Thyroid gland (tissue), 4 donors: ENCODE results near the gene ABL2. TPM values are rescaled to one million over a fixed set of nuclear protein-coding genes. Genes with fewer than 3 reads are reported as not detected.

Source experiments
- DNase-seq, 2 donors: peaks; one replicate each; pipeline ENCODE4 v3.0.0-alpha.2; 2019
- H3K27ac ChIP-seq, 3 donors: fragments of 200-600 bp; sonication (generic); 1 replicate in 2 of 3; 2 replicates in 1 of 3; pipeline ENCODE4 v1.5.1; 2016 to 2019; ENCODE audit warnings: mild to moderate bottlenecking in 1 of 3, moderate library complexity in 1 of 3
- H3K27me3 ChIP-seq: fragments of 200-600 bp; sonication (generic); one replicate; pipeline ENCODE4 v1.5.1; 2019
- H3K36me3 ChIP-seq, 2 donors: fragments of 200-600 bp; sonication (generic); one replicate each; pipeline ENCODE4 v1.5.1; 2016 to 2019
- H3K4me1 ChIP-seq, 2 donors: fragments of 200-600 bp; sonication (generic); one replicate each; pipeline ENCODE4 v1.5.1; 2017 to 2019
- H3K4me3 ChIP-seq, 3 donors: fragments of 200-600 bp; sonication (generic); replicated peaks in 1 of 3; 1 replicate in 2 of 3; 2 replicates in 1 of 3; pipeline ENCODE4 v1.5.1; 2016; ENCODE audit warnings: mild to moderate bottlenecking in 1 of 3
- H3K9me3 ChIP-seq: fragments of 200-600 bp; sonication (generic); one replicate; pipeline ENCODE4 v1.5.1; 2017
- CTCF ChIP-seq, 6 experiments: fragments of 200-600 bp in 3 of 6; fragments of 450-650 bp in 3 of 6; sonication (generic) in 3 of 6; IDR thresholded peaks; one replicate each; pipeline ENCODE4 v1.5.1; 2016 to 2019; ENCODE audit warnings: antibody characterized with exemption in 6 of 6, mild to moderate bottlenecking in 2 of 6, inconsistent platforms in 1 of 6, moderate library complexity in 1 of 6
- POLR2A ChIP-seq, 2 donors: fragments of 450-650 bp; IDR thresholded peaks; one replicate each; pipeline ENCODE4 v1.6.1; 2017; ENCODE audit warnings: antibody characterized with exemption in 2 of 2, mild to moderate bottlenecking in 2 of 2, moderate library complexity in 1 of 2
- WGBS, 2 donors: methylation state at CpG; one replicate each; pipeline ENCODE4 v1.1.5; 2017; 5-methylcytosine and 5-hydroxymethylcytosine counted together
- intact Hi-C: fragments of 100-400 bp; cut with DNase I; formaldehyde crosslinking; loops from one replicate; pipeline ENCODE4 v1.15.1; 2023
- total RNA-seq, 4 donors: library from RNA; depleted of rRNA; stranded (reverse); fragments of >200 nt; gene quantifications; one replicate each; pipeline ENCODE4 v1.2.3, GENCODE V29; 2016

ABL2 gene
- total RNA-seq, 4 donors from 2014 or later, result 11.8 to 21.2 (median 18.9) TPM

- WGBS, 2 donors, result 78 to 86% methylated on average over 6 of the region's 6 CpGs
- Histone ChIP-seq H3K4me3 (no peak overlapping the region), H3K27me3 (no peaks in the 10 kb centered on the region), H3K4me1 (peaks cover 0 to 14% of the 10 kb centered on the region in 2 donors), H3K27ac (no peak overlapping the region), H3K36me3 (no peaks in the 10 kb centered on the region), H3K9me3 (no peaks in the 10 kb centered on the region)
- TF ChIP-seq CTCF (IDR thresholded peaks at IDR 0.05), result no peak
- intact Hi-C loops, result no loop called here
- DNase-seq, result no peak
These were observed 76.3 kb downstream of the ABL2 start for GRCh38 chr1:179153217-179153616.

- Histone ChIP-seq H3K36me3 (no peaks in the 10 kb centered on the region), H3K27ac (no peak overlapping the region), H3K9me3 (no peaks in the 10 kb centered on the region), H3K4me1 (peaks cover 0 to 14% of the 10 kb centered on the region in 2 donors), H3K4me3 (no peak overlapping the region), H3K27me3 (no peaks in the 10 kb centered on the region)
- intact Hi-C loops, result no loop called here
- WGBS, 2 donors, result 74% methylated on average over 2 of the region's 2 CpGs
- no peak for TF ChIP-seq POLR2A (IDR thresholded peaks at IDR 0.05)
- TF ChIP-seq CTCF (IDR thresholded peaks at IDR 0.05), result no peak
- DNase-seq, result no peak
These were observed 77.4 kb downstream of the ABL2 start for GRCh38 chr1:179151908-179152682.

GRCh38 chr1:179146911-179147310, 82.6 kb downstream of the ABL2 start:
- intact Hi-C loops, result no loop called here
- Histone ChIP-seq H3K36me3 (no peaks in the 10 kb centered on the region), H3K9me3 (no peaks in the 10 kb centered on the region), H3K4me1 (peaks cover 0 to 3% of the 10 kb centered on the region in 2 donors), H3K4me3 (no peak overlapping the region), H3K27me3 (no peaks in the 10 kb centered on the region), H3K27ac (no peak overlapping the region)
- no peak for DNase-seq
- 96% methylated on average over 1 of the region's 1 CpG for WGBS, 2 donors
- TF ChIP-seq POLR2A (IDR thresholded peaks at IDR 0.05) (no peak), CTCF (IDR thresholded peaks at IDR 0.05) (no peak)

- TF ChIP-seq POLR2A (IDR thresholded peaks at IDR 0.05), result no peak
- no peak for TF ChIP-seq CTCF (IDR thresholded peaks at IDR 0.05)
- Histone ChIP-seq H3K36me3 (no peaks in the 10 kb centered on the region), H3K27me3 (no peaks in the 10 kb centered on the region), H3K27ac (no peak overlapping the region), H3K4me3 (no peak overlapping the region), H3K4me1 (no peaks in the 10 kb centered on the region), H3K9me3 (no peaks in the 10 kb centered on the region)
- DNase-seq, result no peak
- 95% methylated on average over 5 of the region's 5 CpGs for WGBS, 2 donors
- intact Hi-C loops, result no loop called here
These were observed 83.0 kb downstream of the ABL2 start for GRCh38 chr1:179146476-179146875.

- intact Hi-C loops, result no loop called here
These were observed 84.0 kb downstream of the ABL2 start for GRCh38 chr1:179145521-179145920.

More at GRCh38 chr1:179145521-179145920, 84.0 kb downstream of the ABL2 start:
- WGBS, 2 donors, result 95 to 97% methylated on average over 3 of the region's 3 CpGs
- DNase-seq, result no peak
- no peak overlapping the region for H3K4me3 ChIP-seq
- TF ChIP-seq POLR2A (IDR thresholded peaks at IDR 0.05) (no peak), CTCF (IDR thresholded peaks at IDR 0.05) (no peak)
- H3K27me3 ChIP-seq, result no peaks in the 10 kb centered on the region
- H3K27ac ChIP-seq, result no peak overlapping the region
- no peaks in the 10 kb centered on the region for H3K4me1 ChIP-seq
- no peaks in the 10 kb centered on the region for H3K9me3 ChIP-seq
- no peaks in the 10 kb centered on the region for H3K36me3 ChIP-seq
